Measurements from ENCODE around the gene TAPT1. TPM values are rescaled to one million over a fixed set of nuclear protein-coding genes. Genes with fewer than 3 reads are reported as not detected.

The TAPT1 gene
- polyA plus RNA-seq, 1 donor from 2014 or later, result 34.2 TPM

- Histone ChIP-seq H4K20me1 (ENCODE audit: insufficient read depth) (no peaks in the 10 kb centered on the region), H3K4me2 (ENCODE audit: low read length) (no peak overlapping the region), H3K79me2 (replicated peaks; ENCODE audit: insufficient read depth, low read length) (no peaks in the 10 kb centered on the region), H3K4me3 (ENCODE audit: low read length) (no peak overlapping the region), H3K9me3 (ENCODE audit: low read length) (no peaks in the 10 kb centered on the region), H3K9me2 (ENCODE audit: insufficient read depth, low read length) (no peaks in the 10 kb centered on the region), H3K9ac (ENCODE audit: low read length) (no peak overlapping the region), H2AFZ (ENCODE audit: low read depth, low read length) (no peak overlapping the region), H3K27ac (ENCODE audit: low read length) (no peak overlapping the region), H3K36me3 (ENCODE audit: insufficient read depth, low read length) (no peaks in the 10 kb centered on the region), H3F3A (ENCODE audit: insufficient read depth, low read length, poor library complexity, severe bottlenecking) (no peaks in the 10 kb centered on the region), H3K27me3 (ENCODE audit: insufficient read depth, low read depth, low read length) (no peaks in the 10 kb centered on the region)
- no peak for TF ChIP-seq TAF1 (IDR thresholded peaks at IDR 0.05; ENCODE audit: low read depth)
- TF ChIP-seq RAD21 (conservative IDR thresholded peaks at IDR 0.05), result no peak
- TF ChIP-seq, protein P1, sequence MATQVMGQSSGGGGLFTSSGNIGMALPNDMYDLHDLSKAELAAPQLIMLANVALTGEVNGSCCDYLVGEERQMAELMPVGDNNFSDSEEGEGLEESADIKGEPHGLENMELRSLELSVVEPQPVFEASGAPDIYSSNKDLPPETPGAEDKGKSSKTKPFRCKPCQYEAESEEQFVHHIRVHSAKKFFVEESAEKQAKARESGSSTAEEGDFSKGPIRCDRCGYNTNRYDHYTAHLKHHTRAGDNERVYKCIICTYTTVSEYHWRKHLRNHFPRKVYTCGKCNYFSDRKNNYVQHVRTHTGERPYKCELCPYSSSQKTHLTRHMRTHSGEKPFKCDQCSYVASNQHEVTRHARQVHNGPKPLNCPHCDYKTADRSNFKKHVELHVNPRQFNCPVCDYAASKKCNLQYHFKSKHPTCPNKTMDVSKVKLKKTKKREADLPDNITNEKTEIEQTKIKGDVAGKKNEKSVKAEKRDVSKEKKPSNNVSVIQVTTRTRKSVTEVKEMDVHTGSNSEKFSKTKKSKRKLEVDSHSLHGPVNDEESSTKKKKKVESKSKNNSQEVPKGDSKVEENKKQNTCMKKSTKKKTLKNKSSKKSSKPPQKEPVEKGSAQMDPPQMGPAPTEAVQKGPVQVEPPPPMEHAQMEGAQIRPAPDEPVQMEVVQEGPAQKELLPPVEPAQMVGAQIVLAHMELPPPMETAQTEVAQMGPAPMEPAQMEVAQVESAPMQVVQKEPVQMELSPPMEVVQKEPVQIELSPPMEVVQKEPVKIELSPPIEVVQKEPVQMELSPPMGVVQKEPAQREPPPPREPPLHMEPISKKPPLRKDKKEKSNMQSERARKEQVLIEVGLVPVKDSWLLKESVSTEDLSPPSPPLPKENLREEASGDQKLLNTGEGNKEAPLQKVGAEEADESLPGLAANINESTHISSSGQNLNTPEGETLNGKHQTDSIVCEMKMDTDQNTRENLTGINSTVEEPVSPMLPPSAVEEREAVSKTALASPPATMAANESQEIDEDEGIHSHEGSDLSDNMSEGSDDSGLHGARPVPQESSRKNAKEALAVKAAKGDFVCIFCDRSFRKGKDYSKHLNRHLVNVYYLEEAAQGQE (IDR thresholded peaks at IDR 0.05; ENCODE audit: borderline replicate concordance), result no peak
- TF ChIP-seq EP300 (conservative IDR thresholded peaks at IDR 0.05; ENCODE audit: poor library complexity, severe bottlenecking), result no peak
Observed at GRCh38 chr4:16253127-16253960, 27.1 kb upstream of the TAPT1 start.

- Histone ChIP-seq H3F3A (ENCODE audit: insufficient read depth, low read length, poor library complexity, severe bottlenecking) (no peaks in the 10 kb centered on the region), H3K9me2 (ENCODE audit: insufficient read depth, low read length) (no peaks in the 10 kb centered on the region), H3K9ac (ENCODE audit: low read length) (no peak overlapping the region), H3K4me2 (ENCODE audit: low read length) (no peak overlapping the region), H3K27me3 (ENCODE audit: insufficient read depth, low read depth, low read length) (no peaks in the 10 kb centered on the region), H3K9me3 (ENCODE audit: low read length) (no peaks in the 10 kb centered on the region), H3K36me3 (ENCODE audit: insufficient read depth, low read length) (no peaks in the 10 kb centered on the region), H3K27ac (ENCODE audit: low read length) (no peak overlapping the region), H3K79me2 (replicated peaks; ENCODE audit: insufficient read depth, low read length) (no peaks in the 10 kb centered on the region), H2AFZ (ENCODE audit: low read depth, low read length) (no peak overlapping the region), H4K20me1 (ENCODE audit: insufficient read depth) (no peaks in the 10 kb centered on the region), H3K4me3 (ENCODE audit: low read length) (no peak overlapping the region)
- TF ChIP-seq, protein P1 (IDR thresholded peaks at IDR 0.05; ENCODE audit: borderline replicate concordance), result no peak
- TF ChIP-seq TAF1 (IDR thresholded peaks at IDR 0.05; ENCODE audit: low read depth), result no peak
- no peak for TF ChIP-seq SMC3 (conservative IDR thresholded peaks at IDR 0.05; ENCODE audit: poor library complexity)
- no peak for TF ChIP-seq POLR2AphosphoS5 (IDR thresholded peaks at IDR 0.05)
- TF ChIP-seq, protein P2, sequence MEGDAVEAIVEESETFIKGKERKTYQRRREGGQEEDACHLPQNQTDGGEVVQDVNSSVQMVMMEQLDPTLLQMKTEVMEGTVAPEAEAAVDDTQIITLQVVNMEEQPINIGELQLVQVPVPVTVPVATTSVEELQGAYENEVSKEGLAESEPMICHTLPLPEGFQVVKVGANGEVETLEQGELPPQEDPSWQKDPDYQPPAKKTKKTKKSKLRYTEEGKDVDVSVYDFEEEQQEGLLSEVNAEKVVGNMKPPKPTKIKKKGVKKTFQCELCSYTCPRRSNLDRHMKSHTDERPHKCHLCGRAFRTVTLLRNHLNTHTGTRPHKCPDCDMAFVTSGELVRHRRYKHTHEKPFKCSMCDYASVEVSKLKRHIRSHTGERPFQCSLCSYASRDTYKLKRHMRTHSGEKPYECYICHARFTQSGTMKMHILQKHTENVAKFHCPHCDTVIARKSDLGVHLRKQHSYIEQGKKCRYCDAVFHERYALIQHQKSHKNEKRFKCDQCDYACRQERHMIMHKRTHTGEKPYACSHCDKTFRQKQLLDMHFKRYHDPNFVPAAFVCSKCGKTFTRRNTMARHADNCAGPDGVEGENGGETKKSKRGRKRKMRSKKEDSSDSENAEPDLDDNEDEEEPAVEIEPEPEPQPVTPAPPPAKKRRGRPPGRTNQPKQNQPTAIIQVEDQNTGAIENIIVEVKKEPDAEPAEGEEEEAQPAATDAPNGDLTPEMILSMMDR (IDR thresholded peaks at IDR 0.05; ENCODE audit: poor library complexity, severe bottlenecking), result no peak
Observed at GRCh38 chr4:16250661-16251365, 24.5 kb upstream of the TAPT1 start.
